Choroid plexus epithelial cell (primary cell): ENCODE results near the gene FRMPD4.
"Not testable (repeated sequence)": the region's sequence is repeated elsewhere in the genome, so short reads cannot be mapped to it uniquely, and the experiment has no call there.

ENCODE experiments used
- DNase-seq: peaks from one replicate; pipeline ENCODE4 v3.0.0-alpha.2; 2010; ENCODE audit warnings: low read depth
- H3K4me3 ChIP-seq: 2 replicates; pipeline ENCODE4 v1.5.1; 2011; ENCODE audit warnings: low read depth, mild to moderate bottlenecking, control low read depth, low read length, moderate library complexity
- TF ChIP-seq, protein P1 (sequence below): conservative IDR thresholded peaks from 2 replicates; pipeline ENCODE4 v1.5.1; 2011; ENCODE audit warnings: low read depth, mild to moderate bottlenecking, control low read depth, inconsistent platforms, low read length, moderate library complexity

FRMPD4 gene

DNA sequence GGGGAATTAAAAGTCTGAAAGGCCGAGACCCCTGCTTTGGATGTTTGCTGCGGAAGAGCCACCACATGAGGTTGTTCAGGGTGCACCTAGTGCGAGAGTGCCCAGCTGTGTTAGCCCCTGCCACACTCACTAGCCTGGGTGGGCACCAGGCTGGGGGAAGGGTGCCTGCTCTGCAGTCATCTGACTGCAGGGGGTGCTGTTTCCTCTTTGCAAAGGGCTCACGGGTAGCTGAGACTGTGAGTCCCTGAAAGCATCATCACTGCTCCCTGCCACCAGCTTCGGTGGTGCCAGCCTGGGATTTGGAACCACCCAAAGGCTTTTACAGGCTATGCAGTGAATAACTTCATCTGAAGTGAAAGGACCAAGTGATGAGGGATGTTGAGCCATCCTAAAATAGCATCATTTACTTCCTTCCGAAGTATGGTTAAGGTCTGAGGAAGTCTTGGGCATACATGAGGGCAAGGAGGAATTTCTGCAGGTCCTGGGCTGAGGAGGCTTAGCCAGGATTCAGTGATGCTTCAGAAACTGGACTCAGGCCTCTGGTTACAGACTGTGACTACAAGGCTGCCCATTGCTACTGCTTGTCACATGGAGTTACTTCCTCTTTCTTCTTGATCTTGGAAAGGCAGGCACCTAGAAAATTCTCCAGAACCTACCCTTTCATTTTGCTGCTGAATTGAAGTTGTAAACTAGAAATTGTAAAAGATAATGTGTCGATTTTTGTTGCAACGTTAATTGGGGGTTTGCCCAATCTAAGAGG is 359.7 kb downstream of the FRMPD4 start:
- H3K4me3 ChIP-seq = no peak overlapping the region
- no peak for DNase-seq
- TF ChIP-seq, protein P1, sequence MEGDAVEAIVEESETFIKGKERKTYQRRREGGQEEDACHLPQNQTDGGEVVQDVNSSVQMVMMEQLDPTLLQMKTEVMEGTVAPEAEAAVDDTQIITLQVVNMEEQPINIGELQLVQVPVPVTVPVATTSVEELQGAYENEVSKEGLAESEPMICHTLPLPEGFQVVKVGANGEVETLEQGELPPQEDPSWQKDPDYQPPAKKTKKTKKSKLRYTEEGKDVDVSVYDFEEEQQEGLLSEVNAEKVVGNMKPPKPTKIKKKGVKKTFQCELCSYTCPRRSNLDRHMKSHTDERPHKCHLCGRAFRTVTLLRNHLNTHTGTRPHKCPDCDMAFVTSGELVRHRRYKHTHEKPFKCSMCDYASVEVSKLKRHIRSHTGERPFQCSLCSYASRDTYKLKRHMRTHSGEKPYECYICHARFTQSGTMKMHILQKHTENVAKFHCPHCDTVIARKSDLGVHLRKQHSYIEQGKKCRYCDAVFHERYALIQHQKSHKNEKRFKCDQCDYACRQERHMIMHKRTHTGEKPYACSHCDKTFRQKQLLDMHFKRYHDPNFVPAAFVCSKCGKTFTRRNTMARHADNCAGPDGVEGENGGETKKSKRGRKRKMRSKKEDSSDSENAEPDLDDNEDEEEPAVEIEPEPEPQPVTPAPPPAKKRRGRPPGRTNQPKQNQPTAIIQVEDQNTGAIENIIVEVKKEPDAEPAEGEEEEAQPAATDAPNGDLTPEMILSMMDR = no peak

DNA sequence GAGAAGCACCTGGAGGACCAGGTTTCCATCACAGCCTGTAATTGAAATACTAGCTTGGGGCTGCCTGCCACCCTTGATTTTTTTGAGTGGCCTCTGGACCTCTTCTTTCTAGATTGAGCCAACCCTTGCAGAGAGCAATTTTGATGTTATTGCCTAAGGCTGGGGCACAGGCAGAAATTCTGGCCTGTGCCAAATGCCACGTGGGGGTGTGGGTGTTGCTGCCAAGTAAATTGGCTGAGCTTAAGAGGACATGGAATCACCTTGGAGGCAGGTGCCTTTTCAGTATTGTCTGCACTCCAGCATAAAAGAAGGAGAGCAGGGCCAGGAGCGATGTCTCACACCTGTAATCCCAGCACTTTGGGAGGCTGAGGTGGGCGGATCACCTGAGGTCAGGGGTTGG is 366.9 kb downstream of the FRMPD4 start:
- no peak overlapping the region for H3K4me3 ChIP-seq
- TF ChIP-seq, protein P1 = no peak
- no peak for DNase-seq

DNA sequence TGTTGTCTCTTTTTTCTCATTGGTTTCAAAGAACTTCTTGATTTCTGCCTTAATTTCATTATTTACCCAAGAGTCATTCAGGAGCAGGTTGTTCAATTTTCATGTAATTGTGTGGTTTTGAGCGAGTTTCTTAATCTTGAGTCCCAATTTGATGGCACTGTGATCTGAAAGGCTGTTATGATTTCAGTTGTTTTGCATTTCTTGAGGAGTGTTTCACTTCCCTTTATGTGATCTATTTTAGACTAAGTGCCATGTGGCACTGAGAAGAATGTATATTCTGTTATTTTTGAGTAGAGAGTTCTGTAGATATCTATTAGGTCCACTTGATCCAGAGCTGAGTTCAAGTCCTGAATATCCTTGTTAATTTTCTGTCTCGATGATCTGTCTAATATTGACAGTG is 377.1 kb downstream of the FRMPD4 start:
- DNase-seq, H3K4me3 ChIP-seq: not testable (repeated sequence)

DNA sequence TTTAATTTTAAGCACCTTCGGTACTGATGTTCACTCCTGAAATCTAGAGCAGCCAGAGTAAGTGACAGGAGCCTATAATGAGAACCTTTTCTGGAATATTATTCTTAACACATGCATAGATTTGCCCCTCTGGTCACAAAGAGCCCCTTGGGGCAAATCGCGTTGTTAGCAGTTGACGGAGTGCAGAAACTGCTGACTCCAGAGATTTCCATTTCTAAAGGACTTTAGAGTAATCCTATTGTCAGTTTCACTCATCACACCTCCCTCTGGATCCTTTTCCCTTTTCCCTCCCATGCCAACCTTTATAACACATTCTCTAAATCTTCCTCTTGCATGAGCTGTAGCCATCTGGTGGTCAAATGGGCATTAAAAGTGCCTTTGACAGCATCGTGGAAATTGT is 388.0 kb downstream of the FRMPD4 start:
- TF ChIP-seq, protein P1 = no peak
- no peak overlapping the region for H3K4me3 ChIP-seq
- DNase-seq = no peak

DNA sequence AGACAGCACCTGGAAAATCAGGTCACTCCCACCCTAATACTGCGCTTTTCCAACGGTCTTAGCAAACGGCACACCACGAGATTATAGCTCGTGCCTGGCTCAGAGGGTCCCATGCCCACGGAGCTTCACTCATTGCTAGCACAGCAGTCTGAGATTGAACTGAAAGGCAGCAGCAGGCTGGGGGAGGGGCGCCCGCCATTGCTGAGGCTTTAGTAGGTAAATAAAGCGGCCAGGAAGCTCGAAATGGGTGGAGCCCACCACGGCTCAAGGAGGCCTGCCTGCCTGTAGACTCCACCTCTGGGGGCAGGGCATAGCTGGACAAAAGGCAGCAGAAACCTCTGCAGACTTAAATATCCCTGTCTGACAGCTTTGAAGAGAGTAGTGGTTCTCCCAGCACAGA is 399.8 kb downstream of the FRMPD4 start:
- not testable (repeated sequence) for H3K4me3 ChIP-seq, DNase-seq

DNA sequence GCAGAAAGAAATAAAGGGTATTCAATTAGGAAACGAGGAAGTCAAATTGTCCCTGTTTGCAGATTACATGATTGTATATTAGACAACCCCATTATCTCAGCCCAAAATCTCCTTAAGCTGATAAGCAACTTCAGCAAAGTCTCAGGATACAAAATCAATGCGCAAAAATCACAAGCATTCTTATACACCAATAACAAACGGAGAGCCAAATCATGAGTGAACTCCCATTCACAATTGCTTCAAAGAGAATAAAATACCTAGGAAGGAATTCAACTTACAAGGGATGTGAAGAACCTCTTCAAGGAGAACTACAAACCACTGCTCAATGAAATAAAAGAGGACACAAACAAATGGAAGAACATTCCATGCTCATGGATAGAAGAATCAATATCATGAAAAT is 404.0 kb downstream of the FRMPD4 start:
- H3K4me3 ChIP-seq, DNase-seq: not testable (repeated sequence)

DNA sequence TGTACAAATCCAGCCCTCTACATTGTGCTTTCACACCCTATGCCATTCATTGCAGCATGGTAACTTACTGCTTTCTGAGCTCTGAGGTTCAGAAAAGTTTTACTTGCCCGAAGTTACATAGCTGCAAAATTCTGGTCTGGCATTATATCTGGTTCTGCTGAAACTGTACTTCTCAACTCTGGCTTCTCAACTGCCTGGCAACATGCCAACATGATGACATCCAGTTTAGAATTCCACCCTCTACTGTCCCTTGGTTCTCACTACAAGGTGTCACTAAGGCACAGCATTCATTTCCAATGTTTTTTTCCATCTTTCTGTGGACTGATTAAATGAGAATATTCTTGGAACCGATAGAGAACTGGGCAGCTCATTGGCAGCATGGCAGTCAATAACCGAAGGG is 410.1 kb downstream of the FRMPD4 start:
- TF ChIP-seq, protein P1 = no peak
- DNase-seq = no peak

DNA sequence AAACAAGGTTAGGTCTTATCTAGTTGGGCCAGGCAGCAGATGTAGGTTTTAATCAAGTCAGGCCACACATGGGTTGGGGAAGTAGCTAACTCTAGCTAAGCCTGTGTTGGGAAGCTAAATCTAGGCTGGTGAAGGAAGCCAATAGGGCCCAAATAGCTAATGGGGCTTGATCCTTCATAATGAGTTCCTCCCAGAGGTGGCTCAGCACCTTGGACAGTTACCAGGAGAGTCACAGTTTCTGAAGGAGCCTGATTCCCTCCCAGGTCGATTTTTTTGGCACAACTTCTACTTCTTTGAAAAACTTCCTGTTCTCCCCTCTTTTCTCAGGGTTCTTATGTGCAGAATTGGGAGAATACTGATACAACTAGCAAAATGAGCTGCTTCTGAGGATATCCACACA is 410.5 kb downstream of the FRMPD4 start:
- no peak overlapping the region for H3K4me3 ChIP-seq
- DNase-seq = peak; percentile 4
- TF ChIP-seq, protein P1 = no peak

More for the DNA sequence above, 410.1 kb downstream of the FRMPD4 start:
- no peak overlapping the region for H3K4me3 ChIP-seq

DNA sequence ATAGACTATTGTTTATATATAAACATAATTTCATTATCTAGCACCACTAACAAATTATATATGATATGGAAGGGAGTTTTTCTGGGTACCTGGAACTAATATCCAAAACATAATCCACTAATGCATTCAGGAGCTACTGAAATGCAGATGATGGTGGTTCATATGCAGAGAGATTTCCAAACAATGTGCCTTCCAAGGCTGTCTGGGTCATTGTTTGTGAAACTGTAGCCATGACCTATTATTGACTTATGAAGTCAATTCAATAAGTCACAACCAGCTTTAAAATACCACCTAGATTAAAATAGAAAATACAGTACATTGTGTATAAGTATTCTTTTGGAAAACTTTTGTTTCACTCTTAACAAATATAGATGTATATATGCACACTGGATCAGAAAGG is 415.9 kb downstream of the FRMPD4 start:
- no peak overlapping the region for H3K4me3 ChIP-seq
- DNase-seq = no peak
- TF ChIP-seq, protein P1 = no peak
